HG03378 (cell line): ENCODE data around the gene HOMER2.
"Not testable (repeated sequence)": the region's sequence is repeated elsewhere in the genome, so short reads cannot be mapped to it uniquely, and the experiment has no call there.

ENCODE experiments used
- ATAC-seq: cut with Tn5 transposase; IDR thresholded peaks from one replicate; pipeline ENCODE4 v1.9.1; 2021; ENCODE audit warnings: mild to moderate bottlenecking, moderate library complexity; ENCODE audit not compliant: unreplicated experiment

Gene HOMER2

GRCh38 chr15:82865981-82866380 lies 86.5 kb downstream of the HOMER2 start:
- ATAC-seq, result not testable (repeated sequence)

- ATAC-seq, result not testable (repeated sequence)
Measured at GRCh38 chr15:82865581-82865980, 86.9 kb downstream of the HOMER2 start.

- no peak for ATAC-seq
Measured at GRCh38 chr15:82864967-82865366, 87.6 kb downstream of the HOMER2 start.

GRCh38 chr15:82862886-82863285 lies 89.6 kb downstream of the HOMER2 start:
- no peak for ATAC-seq

- no peak for ATAC-seq
Measured at GRCh38 chr15:82858932-82859331, 93.6 kb downstream of the HOMER2 start.

GRCh38 chr15:82856397-82857170 lies 95.9 kb downstream of the HOMER2 start:
- no peak for ATAC-seq

GRCh38 chr15:82855286-82856100 lies 97.0 kb downstream of the HOMER2 start:
- ATAC-seq, result no peak

GRCh38 chr15:82854554-82854953 lies 98.0 kb downstream of the HOMER2 start:
- ATAC-seq, result no peak

- no peak for ATAC-seq
Measured at GRCh38 chr15:82852941-82853561, 99.5 kb downstream of the HOMER2 start.

GRCh38 chr15:82851981-82852511 lies 100.5 kb downstream of the HOMER2 start:
- no peak for ATAC-seq

- ATAC-seq, result no peak
Measured at GRCh38 chr15:82851306-82851850, 101.1 kb downstream of the HOMER2 start.

- no peak for ATAC-seq
Measured at GRCh38 chr15:82850731-82851130, 101.8 kb downstream of the HOMER2 start.

- ATAC-seq, result no peak
Measured at GRCh38 chr15:82849556-82850512, 102.7 kb downstream of the HOMER2 start.

- ATAC-seq, result no peak
Measured at GRCh38 chr15:82848241-82848993, 104.1 kb downstream of the HOMER2 start.

GRCh38 chr15:82847703-82848102 lies 104.8 kb downstream of the HOMER2 start:
- ATAC-seq, result no peak

- no peak for ATAC-seq
Measured at GRCh38 chr15:82846621-82847020, 105.9 kb downstream of the HOMER2 start.

- no peak for ATAC-seq
Measured at GRCh38 chr15:82845686-82846085, 106.8 kb downstream of the HOMER2 start.

- no peak for ATAC-seq
Measured at GRCh38 chr15:82843566-82843965, 109.0 kb downstream of the HOMER2 start.

GRCh38 chr15:82840166-82840565 lies 112.4 kb downstream of the HOMER2 start:
- no peak for ATAC-seq
